Gastroesophageal sphincter (tissue), 3 donors: ENCODE results near the gene YJU2.

Experiments used
- POLR2A ChIP-seq, 2 donors: fragments of 450-650 bp; IDR thresholded peaks; one replicate each; pipeline ENCODE4 v1.6.1; 2017; ENCODE audit warnings: antibody characterized with exemption in 2 of 2, mild to moderate bottlenecking in 2 of 2, moderate library complexity in 1 of 2
- POLR2AphosphoS5 ChIP-seq: sonication (generic); formaldehyde crosslinking; IDR thresholded peaks from one replicate; pipeline ENCODE4 v1.6.1; 2017; ENCODE audit warnings: antibody characterized with exemption
- TF ChIP-seq, protein P1 (sequence below), 4 experiments: fragments of 200-600 bp in 2 of 4; fragments of 450-650 bp in 2 of 4; sonication (generic) in 1 of 4; IDR thresholded peaks; one replicate each; pipeline ENCODE4 v1.5.1; 2017 to 2019; ENCODE audit warnings: antibody characterized with exemption in 4 of 4, mild to moderate bottlenecking in 2 of 4, moderate library complexity in 2 of 4

DNA sequence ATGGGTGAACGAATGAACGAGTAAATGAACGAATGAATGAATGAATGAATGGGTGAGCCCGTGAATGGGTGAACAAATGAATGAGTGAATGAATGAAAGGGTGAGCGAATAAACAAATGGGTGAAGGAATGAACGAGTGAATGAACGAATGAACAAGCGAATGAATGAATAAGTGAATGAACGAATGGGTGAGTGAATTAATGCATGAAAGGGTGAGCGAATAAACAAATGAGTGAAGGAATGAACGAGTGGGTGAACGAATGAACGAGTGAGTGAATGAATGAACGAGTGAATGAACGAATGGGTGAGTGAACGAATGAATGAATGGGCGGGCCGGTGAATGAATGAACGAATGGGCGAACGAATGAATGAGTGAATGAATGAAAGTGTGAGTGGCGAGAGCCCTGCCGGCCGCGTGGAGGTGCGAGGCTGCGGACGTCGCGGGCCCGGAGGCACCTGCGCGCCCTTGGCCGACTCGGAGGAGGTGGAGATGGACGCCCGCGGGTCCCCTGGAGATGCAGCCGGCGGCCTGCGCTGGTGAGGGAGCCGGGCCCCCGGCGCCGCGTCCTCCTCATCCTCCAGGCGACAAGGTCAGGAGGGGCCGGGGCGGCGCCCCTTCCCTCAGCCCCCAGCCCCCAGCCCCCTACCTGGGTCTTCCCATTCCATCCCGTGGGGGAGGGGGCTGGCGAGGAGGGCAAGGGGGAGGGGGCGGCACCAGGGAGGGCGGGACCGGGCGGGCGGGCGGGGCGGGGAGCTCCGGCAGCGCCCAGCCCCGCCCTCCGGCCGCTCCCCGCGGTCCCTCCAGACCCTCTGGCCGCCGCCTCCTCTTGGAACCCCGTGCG, 49.0 kb upstream of the YJU2 start:
- TF ChIP-seq, protein P1, sequence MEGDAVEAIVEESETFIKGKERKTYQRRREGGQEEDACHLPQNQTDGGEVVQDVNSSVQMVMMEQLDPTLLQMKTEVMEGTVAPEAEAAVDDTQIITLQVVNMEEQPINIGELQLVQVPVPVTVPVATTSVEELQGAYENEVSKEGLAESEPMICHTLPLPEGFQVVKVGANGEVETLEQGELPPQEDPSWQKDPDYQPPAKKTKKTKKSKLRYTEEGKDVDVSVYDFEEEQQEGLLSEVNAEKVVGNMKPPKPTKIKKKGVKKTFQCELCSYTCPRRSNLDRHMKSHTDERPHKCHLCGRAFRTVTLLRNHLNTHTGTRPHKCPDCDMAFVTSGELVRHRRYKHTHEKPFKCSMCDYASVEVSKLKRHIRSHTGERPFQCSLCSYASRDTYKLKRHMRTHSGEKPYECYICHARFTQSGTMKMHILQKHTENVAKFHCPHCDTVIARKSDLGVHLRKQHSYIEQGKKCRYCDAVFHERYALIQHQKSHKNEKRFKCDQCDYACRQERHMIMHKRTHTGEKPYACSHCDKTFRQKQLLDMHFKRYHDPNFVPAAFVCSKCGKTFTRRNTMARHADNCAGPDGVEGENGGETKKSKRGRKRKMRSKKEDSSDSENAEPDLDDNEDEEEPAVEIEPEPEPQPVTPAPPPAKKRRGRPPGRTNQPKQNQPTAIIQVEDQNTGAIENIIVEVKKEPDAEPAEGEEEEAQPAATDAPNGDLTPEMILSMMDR (IDR thresholded peaks at IDR 0.05): no peak
- no peak for TF ChIP-seq POLR2A (IDR thresholded peaks at IDR 0.05)
- no peak for TF ChIP-seq POLR2AphosphoS5
